ENCODE measurements around the gene EEA1.
"Not testable (repeated sequence)": the region's sequence is repeated elsewhere in the genome, so short reads cannot be mapped to it uniquely, and the experiment has no call there.

Gene EEA1

DNA sequence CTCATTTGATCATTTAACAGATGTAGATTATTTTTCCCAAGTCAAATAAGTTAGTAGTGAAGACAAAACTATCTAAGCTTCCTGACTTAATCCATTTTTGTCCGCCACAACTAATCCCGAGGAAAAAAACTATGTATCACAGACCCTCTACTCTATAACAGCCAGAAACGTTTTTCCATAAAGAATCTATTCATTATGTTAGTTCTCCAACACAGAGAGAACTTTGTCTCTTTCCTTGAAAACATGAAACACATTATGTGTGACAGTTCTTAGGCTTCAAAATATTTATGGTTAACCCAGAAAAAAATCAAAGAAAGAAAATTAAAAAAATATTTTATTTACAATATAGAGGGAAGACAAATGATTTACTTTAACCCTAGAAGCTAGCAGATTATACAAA, 126.2 kb downstream of the EEA1 start:
- no peak for DNase-seq (ENCODE audit: low read depth in 2 of 2)

DNA sequence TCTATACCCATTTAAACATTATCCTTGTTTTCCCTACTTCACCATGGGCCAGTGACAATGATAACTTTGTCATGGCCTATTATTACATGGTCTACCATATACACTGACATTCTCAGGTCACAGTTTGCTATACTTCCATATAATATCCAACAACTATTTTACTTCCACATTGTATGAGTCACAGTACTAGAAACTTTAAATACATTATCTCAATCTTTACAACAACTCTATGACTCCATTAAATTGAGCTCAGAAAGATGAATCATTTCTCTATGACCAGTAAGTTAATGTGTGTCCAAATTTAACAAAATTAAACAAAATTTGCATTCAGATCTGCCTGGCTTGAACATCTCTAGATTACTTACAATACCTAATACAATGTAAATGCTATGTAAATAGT, 132.4 kb downstream of the EEA1 start:
- DNase-seq (ENCODE audit: low read depth in 2 of 2): no peak

DNA sequence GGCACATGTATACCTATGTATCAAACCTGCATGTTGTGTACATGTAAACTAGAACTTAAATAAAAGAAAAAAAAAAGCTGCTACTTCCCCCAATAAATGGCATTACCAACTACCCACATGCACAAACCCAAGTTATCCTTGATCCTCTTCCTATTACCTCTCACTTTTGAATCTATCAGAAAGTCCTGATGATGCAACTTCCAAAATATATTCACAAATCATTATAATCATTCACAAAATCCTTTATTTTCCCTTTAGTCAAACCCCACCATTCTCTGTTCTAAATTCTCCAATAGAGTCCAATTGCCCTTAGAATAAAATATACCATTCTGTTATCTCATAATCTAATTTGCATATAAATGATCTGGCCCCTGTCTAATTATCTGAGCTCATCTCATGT, 134.3 kb downstream of the EEA1 start:
- no peak for DNase-seq (ENCODE audit: low read depth in 2 of 2)

DNA sequence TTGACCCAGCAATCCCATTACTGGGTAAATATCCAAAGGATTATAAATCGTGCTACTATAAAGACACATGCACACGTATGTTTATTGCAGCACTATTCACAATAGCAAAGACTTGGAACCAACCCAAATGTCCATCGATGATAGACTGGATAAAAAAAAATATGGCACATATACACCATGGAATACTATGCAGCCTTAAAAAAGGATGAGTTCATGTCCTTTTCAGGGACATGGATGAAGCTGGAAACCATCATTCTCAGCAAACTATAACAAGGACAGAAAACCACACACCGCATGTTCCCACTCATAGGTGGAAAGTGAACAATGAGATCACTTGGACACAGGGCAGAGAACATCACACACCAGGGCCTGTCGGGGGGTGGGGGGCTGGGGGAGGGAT, 134.7 kb downstream of the EEA1 start:
- not testable (repeated sequence) for DNase-seq (ENCODE audit: low read depth in 2 of 2)

DNA sequence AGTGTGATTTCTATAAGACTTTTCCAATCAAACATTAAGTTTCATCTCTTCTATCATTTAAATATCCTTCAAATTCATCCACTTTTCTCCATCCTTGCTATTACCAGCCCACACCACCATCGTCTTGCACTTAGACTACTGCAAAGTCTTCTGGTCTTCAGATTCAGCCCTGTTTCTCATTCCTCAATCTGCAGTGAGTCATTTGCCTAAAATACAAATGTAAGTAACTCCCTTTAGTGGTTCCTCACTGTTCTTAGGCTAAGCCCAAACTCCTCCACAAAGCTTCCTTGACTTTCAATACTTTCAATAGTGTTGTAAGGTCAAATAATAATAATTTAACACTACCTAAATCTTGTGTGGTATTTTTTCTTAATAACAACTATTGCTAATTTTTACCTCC, 143.1 kb downstream of the EEA1 start:
- no peak for DNase-seq (ENCODE audit: low read depth in 2 of 2)

DNA sequence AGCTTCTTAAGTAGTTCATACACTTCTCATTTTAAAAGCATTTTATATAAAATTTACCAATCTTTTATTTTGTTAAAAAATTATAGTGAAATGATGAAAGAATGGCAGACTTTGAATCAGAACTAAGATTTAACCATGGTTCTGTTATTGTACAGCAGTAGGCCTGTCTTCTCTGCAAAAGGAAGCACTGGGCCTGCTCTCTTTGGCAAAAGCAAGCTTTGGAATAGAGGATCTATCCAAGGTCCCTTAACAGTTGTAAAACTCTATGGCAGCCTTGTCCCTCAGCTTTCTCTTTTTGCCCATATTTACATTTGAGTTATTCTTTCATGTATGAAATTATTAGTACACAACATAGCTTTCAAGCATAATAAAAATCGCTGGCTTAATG, 143.5 kb downstream of the EEA1 start:
- DNase-seq (ENCODE audit: low read depth in 2 of 2): no peak

DNA sequence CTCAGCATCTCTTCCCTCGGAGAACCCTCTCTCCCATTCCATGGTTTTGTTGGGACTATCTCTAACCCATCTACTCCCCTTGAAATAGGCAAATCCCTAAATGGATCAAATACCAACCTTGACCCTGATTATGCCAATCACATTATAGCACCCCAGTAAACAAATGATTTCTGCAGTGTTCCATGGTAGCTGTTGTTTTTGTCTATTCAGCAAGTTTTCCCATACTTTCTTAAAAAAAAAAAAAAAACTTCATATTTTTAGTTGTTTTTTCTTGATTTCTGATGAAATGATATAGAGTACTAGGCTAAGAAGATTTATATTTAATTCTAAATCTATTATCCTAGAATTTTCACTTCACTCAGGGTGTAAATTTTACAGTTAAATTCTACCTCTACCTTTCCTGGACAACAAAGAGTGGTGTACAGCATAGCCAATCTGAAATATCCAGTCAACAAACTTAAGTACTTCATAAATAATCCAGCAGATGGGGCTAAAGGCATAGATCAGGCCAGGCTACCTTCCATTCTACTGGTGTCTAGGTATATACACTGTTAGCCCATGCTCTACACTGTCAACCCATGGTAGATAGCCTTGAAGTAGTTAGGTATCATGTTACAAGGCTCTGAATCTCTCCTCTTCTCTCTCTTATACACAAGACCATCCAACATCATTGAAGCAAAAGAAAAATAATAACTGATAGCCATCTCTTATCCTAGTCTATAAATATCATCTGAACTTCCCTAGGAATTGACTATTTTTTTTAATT, 144.1 kb downstream of the EEA1 start:
- peak in 1 of 2 donors; percentile 7 for DNase-seq (ENCODE audit: low read depth in 2 of 2)

DNA sequence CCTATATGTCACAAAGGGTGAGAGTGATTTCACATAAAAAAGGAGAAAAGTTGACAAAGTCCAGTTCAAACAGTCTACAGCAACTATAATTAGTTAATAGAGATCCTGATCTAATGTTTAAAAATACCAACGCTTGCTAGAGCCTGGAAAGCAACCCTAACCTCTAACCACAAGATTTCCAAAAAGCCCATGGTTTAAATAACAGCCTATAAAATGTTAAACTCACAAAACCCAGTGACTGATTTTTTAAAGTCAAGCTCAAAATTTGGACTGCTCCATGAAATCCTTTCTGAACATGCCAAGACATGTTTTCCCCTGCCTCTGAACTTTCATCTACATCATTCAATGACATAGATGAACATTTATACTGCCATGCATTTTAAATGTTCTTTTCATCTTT, 144.7 kb downstream of the EEA1 start:
- no peak for DNase-seq (ENCODE audit: low read depth in 2 of 2)

DNA sequence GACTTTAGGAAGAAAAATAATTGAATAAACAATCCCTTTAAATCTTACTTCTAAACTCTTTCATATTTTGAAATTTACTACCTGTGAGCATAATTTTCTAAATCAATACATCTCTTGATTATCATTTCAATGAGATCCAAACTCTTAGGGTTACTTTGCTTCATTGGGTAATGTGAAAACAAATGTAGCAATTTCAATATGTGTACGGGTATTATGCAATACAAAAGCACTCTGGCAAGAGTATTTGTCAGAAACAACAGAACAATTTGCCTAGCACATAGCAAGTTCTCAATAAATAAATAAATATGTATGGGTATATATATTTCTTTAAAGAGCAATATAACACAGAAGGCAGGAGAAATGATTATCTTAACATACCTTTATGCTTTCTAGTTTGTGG, 149.2 kb downstream of the EEA1 start:
- no peak for DNase-seq (ENCODE audit: low read depth in 2 of 2)

DNA sequence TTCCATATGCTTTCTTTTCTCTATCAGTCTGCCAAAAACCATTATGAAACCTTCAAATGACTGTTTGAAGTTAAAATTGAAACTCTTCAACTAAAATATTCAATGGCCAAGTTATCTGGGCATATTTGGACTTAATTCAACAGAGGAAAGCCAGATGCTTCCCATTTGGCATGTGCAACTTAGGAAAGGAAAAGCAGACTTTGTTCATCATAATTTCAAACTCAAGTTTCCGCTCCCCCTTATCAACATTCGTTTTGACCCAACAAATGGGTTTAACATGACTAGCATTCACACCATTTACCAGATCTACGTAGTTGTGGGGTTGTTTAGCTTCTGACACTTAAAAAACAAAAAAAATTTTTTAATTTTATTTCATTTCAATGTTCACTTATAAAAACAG, 150.6 kb downstream of the EEA1 start:
- no peak for DNase-seq (ENCODE audit: low read depth in 2 of 2)

DNA sequence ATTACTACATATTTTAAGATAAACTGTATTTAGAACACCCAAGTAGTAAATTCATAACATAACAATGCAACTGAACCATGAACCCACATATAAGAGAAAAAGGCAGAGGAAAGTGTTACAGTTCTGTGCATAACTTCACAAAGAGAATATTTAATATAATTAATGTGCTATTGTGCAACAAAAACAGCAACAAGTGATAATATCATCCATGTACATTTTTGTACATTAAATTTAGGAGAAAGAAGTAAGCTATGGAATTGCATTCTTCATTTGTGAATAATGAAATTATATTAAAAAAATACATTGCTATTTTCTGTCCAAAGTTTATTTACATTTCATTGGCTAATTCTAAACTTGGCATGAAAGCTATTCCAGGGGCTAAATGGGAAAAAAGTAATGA, 153.7 kb downstream of the EEA1 start:
- DNase-seq (ENCODE audit: low read depth in 2 of 2): no peak

DNA sequence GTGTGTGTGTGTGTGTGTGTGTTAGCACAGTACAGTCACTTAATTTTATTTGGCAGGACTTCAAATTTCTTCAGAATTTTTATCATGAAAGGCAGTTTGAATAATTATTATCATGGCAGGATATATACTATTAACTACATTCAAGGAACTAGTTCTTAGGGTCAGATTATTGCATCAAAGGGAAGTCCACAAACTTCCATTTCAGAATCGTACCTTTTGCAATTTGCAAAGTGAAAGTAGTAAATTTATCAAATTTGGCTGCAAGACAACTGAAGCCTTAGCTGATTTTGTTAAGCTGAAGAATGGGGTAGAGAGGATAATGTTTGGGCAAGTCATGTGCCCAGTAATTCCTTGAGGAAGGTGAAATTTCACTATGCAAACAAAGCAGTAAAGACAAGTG, 158.1 kb downstream of the EEA1 start:
- no peak for DNase-seq (ENCODE audit: low read depth in 2 of 2)

DNA sequence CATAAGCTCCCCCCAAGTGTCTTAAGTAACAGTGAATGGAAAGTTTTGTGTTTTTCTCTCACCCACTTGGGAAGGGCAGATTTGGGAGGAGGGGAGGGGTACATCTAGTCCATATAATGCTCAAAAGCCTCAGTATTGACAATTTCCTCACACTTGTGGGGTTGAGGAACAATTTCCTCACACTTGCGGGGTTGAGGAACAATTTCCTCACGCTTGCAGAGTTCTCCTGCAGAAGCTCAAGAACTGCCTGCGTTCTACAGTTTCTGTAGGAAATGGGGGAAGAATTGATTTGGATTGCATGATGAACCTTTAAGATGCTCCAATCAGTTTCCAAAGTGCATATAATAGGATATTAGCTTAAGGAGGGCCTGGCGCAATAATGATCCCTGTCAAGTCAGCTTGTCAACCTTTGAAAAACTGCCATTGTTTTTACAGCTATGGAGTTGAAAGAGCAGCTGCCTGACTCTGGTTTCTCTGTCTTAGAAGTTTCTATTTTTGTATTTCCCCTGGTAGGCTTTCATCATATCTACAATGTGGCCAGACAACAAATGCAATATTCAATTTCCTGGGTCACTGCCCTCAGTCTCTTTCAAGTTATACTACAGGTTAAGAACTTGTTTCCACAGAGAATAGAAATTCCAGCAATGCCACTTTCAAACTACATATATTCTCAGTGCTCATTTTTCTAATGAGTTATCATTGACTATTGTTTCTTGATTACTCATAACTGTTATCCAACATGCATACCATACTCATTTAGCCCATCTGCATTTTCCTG, 159.8 kb downstream of the EEA1 start:
- DNase-seq (ENCODE audit: low read depth in 2 of 2): no peak

DNA sequence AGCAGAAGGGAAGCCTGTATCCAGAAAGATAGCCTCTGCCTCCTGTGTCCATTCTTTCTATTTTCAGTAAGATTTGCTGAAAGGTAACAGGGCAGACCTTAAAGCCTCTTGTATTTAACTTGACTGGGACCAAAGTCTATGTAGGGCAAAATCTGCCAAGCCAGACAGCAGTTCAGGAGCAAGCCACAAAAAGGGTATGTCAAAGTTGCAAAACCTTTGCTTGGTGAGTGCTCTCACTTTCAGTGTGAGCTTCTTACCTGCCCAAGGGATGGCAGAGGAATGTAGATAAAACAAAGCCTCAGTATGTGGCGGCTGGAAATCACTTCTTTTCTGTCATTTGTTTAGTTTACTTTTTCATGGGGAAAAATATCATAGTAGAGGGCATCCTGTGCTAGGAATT, 163.2 kb downstream of the EEA1 start:
- no peak for DNase-seq (ENCODE audit: low read depth in 2 of 2)

DNA sequence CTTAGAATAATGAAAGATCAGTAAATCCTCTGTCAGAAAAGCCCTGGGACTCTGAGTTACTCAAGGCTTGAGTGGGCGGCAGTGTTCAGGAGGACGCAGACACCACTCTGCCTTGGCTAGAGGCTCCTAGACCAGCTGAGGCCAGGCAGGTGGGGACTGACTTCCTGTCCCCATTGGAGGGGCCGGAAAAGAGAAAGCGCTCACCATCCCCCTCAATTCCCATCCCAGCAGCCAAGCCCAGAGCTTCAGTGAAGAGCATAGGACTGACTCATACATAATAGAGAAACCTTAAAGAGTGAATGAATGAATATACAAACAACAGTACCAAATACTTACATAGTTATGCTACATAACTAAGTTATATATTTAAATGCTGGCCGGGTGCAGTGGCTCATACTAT, 164.3 kb downstream of the EEA1 start:
- no peak for DNase-seq (ENCODE audit: low read depth in 2 of 2)

DNA sequence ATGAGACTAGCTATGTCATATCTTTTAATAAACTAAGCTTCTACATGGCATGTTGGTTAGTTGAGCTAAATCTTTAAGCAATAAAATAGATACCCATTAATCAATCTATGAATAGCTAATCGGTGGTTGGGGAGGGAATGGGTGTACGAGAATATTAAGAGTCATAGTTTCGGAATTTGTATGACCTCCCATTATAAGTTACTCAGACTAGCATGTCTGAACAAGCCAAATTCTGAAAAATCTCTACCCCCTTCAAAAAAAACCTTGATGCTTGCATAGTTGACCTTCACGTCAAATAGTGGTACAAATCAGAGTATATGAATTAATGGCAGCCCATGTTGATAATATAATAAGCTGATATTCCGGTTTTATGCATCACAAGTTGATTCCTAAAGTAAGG, 166.3 kb downstream of the EEA1 start:
- no peak for DNase-seq (ENCODE audit: low read depth in 2 of 2)

DNA sequence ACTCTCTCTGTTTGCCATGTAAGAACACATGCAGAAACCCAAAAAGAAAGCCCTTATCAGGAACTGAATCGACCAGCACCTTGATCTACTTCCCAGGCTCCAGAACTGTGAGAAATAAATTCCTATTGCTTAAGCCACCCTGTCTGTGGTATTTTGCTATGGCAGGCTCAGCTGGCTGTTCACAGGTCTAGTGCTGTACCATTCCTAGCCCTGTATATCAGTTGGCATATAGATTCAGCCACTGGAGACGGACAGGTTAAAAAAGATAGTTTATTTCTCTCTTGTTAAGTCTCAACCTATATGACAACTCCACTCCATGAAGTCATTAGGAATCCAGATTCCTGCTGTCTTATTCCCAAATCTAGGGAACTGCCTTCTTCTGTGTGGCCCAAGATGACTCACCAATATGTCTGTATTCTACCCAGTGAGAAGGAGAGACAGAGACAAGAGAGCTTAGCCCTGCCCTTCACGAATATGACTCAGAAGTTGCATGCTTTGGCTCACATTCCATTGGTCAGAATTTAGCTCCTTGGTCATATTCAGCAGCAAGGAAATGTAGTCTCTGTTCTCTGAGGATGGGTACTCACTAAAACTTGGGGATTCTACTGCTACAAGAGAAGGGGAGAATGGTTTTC, 169.3 kb downstream of the EEA1 start:
- no peak for DNase-seq (ENCODE audit: low read depth in 2 of 2)

DNA sequence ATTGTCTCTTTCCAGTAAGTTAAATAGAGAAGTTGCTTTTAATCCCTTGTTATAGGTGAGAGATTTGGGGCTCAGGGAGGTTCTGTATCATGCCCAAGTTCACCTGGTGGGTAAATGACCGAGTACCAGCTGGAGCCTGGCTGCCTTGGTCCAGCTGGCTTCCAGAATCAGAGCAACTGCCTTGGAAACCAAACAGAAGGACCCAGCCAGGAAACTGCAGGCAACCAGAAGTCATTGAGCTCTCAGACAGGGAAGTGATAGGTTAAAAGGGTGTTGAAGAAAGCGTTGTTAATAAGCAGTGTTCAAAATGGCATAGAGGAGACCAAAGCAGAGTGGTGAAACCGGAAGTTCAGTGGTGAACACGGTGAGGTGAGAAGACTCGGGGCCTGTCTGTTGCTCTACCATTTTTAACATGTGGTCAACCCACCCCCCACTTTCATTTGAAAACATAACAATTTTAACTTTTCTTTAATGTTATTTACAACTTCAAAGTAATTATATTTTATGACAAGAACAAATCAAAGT, 171.4 kb downstream of the EEA1 start:
- no peak for DNase-seq (ENCODE audit: low read depth in 2 of 2)

DNA sequence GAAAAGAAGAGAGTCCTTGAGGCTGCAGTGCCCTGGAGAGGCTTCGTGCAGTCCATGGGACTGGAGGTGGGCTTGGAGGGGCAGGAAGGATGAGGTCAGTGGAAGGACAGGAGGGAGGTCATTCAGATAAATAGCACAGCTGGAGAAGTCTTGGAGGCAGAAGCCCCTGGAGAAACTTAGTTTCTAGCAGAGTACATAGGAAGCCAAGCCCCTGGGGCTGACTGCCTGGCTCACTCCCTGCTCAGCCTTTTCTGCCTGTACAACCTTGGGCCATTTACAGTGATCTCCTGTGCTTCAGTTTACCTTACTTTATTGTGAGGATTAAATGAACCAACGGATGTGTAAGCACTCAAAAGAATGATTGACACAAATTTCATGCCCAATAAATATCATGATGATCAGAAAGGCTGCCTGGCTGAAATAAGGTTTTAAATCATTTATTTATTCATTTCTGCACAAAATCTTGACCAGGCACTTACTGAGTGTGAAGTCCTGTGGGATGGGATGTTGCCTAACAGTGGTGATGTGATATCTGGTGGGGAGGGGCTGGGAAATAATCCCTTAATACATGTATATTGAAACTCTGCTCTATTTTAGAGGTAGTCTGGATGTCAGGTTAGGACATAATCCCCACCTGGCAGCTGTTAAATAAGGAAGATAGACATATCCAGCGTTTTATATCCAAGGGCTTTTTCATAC, 172.0 kb downstream of the EEA1 start:
- no peak for DNase-seq (ENCODE audit: low read depth in 2 of 2)

DNA sequence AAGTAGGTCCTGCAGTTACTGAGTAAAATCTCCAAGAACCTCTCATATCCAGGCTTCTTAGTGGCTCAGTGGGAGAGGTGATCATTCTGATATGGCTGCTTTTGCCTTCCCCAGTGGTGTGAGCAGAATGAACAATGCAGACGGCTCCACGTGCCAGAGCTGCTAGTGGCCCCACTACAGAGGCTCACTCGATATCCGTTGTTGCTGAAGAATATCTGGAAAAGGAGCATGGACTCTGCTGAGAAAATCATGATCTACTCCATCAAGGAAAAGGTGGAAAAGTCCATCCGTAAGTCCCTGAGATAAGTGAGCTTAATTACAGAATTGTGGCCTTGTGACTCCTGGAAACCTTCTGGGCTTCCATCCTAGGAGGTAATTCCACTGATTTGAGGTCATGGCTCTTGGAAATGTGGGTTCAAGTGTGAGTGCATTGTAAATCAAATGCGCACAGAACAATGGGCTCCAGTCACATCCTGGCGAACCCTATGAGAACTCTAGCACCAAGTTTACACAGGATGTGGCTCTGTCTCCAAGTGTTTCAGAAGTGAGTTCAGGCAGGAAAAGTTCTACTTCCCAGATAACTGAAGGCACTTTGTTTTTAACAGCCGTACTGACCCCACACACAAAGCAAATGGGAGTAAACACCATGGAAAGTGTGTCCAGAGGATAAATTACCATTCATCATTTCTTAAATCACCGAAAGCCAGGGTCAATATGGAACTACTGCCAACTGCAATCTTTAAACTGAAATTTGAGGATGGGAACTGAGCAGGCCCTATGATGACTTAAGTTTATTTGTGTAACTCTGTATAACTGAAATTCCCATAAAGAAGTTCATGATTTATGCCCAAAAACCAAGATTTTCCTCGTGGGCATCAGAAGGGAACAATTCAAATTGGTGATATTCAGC, 174.9 kb downstream of the EEA1 start:
- no peak for DNase-seq (ENCODE audit: low read depth in 2 of 2)

DNA sequence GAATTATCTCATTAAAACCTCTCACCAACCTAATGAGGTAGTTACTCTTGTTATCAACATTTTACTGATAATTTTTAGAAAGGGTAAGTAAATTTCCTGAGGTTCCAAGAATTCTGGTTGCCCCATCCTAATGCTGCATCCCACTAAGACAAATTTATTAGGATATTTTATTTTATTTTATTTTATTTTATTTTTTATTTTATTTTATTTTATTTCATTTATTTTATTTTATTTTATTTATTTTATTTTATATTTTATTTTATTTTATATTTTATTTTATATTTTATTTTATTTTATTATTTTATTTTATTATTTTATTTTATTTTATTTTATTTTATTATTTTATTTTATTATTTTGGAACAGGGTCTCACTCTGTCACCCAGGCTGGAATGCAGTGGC, 179.4 kb downstream of the EEA1 start:
- not testable (repeated sequence) for DNase-seq (ENCODE audit: low read depth in 2 of 2)
